ENCODE measurements around the gene SUMF2.

- no peak for TF ChIP-seq POLR2A (IDR thresholded peaks at IDR 0.05)
- TF ChIP-seq CTCF (IDR thresholded peaks at IDR 0.05), result no peak
Observed at GRCh38 chr7:56019501-56019900, 44.6 kb upstream of the SUMF2 start.
